HG03280 (cell line): ENCODE data around the gene LDLRAP1.
"Not testable (repeated sequence)": the region's sequence is repeated elsewhere in the genome, so short reads cannot be mapped to it uniquely, and the experiment has no call there.

Experiments
- ATAC-seq: cut with Tn5 transposase; IDR thresholded peaks from one replicate; pipeline ENCODE4 v1.9.1; 2021; ENCODE audit warnings: mild to moderate bottlenecking, moderate library complexity; ENCODE audit not compliant: unreplicated experiment

Gene LDLRAP1

GRCh38 chr1:25573591-25573930, 30.2 kb downstream of the LDLRAP1 start:
- ATAC-seq = no peak

GRCh38 chr1:25573961-25574360, 30.6 kb downstream of the LDLRAP1 start:
- no peak for ATAC-seq

GRCh38 chr1:25575191-25575590, 31.8 kb downstream of the LDLRAP1 start:
- no peak for ATAC-seq

- ATAC-seq = no peak
These were observed 33.2 kb downstream of the LDLRAP1 start for GRCh38 chr1:25576459-25577133.

DNA sequence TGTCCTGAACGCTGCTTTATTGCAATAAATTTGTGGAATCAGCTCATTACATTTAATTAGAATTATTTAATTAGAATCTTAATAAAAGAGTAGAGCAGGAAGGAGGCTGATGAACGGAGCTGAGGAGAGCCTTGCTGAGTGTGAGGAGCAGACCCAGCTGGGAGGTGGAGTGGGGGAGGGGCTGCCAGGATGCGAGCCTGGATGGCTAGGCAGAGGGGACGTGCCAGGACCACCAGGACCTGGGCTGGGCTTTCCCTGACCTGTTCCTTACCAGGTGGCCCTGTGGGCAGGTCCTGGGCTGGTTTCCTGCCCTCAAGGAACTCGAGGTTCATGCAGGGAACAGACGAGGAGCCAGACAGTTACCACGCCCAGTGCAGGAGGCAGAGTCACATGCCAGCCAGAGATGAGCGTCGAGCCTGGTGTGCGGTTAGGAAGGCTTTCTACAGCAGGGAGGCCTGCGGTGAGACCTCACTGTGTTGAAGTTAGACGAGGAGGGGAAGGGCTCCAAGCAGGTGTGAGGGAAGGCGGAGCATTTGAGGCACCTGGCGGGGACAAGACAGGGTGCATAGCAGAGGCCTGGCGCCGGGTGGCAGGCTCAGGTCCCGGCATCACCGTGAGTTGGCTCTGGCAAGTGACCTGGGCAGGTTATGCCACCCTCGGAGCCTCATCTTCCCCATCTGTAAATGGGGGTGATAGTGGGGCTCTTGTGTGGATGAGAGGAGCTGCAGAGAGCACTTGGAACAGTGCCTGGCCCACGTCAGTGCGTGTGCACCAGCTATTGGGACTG, 33.9 kb downstream of the LDLRAP1 start:
- no peak for ATAC-seq

GRCh38 chr1:25579292-25580252, 36.2 kb downstream of the LDLRAP1 start:
- no peak for ATAC-seq

DNA sequence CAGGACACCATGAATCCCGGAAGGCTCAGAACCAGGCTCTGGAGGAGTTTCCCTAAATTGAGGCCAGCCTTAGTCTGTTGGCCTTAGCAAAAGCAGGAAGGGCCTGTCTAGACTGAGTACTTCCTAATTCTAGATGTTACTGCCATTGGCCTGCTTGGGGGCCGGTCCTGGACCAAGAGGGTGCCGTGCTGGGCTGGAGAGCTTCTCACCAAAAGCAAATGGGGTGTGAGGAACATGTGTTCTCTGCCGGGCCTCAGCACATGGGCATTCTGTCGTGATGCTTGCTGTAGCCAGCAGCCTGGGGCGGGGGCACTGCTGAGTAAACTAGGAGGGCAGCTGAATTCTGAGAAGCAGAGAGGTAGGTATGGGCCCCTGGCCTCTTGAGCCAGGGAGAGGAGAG, 37.5 kb downstream of the LDLRAP1 start:
- no peak for ATAC-seq

GRCh38 chr1:25581764-25582163, 38.4 kb downstream of the LDLRAP1 start:
- no peak for ATAC-seq

DNA sequence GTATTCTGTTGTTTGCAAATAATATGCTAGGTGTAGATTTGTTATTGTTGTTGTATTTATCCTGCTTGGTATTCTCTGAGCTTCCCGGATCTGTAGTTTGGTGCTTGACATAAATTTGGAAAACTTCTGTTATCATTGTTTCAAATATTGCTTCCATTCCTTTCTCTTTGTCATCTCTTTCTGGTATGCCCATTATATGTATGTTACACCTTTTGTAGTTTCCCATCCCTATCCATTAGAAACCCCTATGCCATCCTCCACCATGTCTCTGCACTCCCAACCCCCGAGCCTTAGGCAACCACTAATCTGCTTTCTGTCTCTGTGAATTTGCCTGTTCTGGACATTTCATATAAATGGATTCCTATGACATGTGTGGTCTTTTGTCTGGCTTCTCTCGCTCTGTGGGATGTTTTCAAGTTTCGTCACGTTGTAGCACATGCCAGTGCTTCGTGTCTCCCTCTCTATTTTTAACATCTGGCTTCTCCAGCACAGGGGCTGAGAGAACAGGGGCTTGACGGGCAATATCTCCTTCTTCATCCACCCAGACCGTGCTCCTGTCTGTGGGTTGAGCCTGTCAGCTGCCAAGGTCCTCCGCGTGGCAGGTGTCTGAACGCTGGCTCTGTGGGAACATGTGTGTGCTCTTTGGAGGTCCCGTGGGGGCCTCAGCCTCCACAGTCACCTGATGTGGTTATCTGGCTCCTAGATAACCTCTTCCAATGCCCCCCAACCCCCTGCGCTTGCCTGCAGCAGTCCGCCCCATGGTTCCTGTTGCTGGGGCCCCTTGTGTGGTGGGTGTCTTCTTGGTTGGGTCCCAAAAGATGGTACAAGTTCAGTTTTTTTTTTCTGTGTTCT, 40.3 kb downstream of the LDLRAP1 start:
- ATAC-seq = no peak

- no peak for ATAC-seq
These were observed 42.8 kb downstream of the LDLRAP1 start for GRCh38 chr1:25586181-25586588.

- ATAC-seq = no peak
These were observed 43.9 kb downstream of the LDLRAP1 start for GRCh38 chr1:25587290-25587689.

DNA sequence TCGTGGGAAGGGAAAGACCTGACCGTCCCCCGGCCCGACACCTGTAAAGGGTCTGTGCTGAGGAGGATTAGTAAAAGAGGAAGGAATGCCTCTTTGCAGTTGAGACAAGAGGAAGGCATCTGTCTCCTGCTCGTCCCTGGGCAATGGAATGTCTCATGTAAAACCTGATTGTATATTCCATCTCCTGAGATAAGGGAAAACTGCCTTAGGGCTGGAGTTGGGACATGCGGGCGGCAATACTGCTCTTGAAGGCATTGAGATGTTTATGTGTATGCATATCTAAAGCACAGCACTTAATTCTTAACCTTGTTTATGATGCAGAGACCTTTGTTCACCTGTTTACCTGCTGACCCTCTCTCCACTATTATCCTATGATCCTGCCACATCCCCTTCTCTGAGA, 44.8 kb downstream of the LDLRAP1 start:
- not testable (repeated sequence) for ATAC-seq

GRCh38 chr1:25588786-25589185, 45.4 kb downstream of the LDLRAP1 start:
- ATAC-seq = not testable (repeated sequence)

DNA sequence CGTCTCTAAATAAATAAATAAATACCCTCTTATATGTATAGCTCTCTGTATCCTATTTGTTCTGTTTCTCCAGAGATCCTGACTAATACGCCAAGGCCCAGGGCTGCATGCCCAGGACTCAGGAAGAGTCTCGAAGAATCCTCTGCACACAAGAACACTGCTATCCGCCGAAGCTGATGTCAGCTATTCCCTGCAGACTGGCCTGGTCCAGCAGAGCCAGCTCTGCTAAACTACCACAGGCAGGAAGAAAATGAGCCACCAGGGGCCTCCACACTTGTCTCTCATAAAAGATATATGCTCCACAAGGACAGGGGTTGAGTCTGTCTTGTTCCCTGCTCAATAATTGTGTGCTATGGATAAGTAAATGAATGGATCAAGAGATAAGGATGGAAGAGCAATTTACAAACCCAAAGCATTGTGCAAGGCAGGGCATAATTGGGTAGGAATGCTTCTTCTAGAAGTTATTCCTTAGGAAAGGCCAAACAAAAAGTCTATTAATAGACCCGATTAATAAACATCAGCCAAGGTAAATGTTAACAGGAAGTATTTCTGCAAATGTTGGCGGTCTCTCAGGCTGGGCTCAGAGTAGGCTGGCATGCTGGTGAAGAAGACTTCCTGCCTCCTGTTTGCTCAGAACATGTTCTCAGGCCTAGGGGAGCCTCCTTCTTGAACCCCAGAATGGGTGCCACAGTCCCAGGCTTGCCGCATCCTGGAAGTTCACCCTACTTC, 46.9 kb downstream of the LDLRAP1 start:
- ATAC-seq = no peak

- no peak for ATAC-seq
These were observed 50.5 kb downstream of the LDLRAP1 start for GRCh38 chr1:25593861-25594260.

GRCh38 chr1:25594971-25595370, 51.6 kb downstream of the LDLRAP1 start:
- ATAC-seq = no peak

DNA sequence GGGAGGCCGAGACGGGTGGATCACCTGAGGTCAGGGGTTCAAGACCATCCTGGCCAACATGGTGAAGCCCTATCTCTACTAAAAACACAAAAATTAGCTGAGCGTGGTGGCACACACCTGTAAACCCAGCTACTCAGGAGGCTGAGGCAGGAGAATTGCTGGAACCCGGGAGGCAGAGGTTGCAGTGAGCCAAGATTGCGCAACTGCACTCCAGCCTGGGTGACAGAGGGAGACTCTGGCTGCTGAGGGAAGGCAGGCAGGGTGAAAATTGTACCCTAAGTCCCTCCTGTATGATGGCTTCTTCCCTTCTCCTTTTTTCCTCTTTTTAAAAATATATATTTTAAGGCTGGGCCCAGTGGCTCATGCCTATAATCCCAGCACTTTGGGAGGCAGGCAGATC, 53.2 kb downstream of the LDLRAP1 start:
- ATAC-seq = not testable (repeated sequence)

DNA sequence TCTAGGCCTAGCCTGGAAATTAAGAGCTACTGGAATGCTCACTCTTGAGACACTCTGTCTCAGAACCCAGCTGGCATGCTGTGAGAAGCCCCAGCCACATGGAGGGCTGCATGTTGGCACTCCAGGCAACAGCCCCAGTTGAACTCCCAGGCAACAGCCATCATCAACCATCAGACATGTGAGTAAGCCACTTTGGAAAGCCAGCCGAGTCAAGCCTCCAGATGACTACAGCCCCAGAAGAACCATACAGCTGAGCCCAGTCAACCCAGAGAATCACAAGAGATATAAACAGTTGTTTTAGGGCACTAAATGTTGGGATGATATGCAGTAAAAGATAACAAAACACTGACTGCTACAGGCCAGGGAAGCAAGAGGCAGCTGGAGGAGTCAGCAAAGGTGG, 55.5 kb downstream of the LDLRAP1 start:
- no peak for ATAC-seq

- ATAC-seq = no peak
These were observed 56.7 kb downstream of the LDLRAP1 start for GRCh38 chr1:25599969-25600610.
